CD4-positive, alpha-beta T cell (primary cell): ENCODE results near the gene KDM4B. TPM values are rescaled to one million over a fixed set of nuclear protein-coding genes. Genes with fewer than 3 reads are reported as not detected.

Experiments used
- ATAC-seq: fragments of 200-7000 bp; cut with Tn5 transposase; one replicate; pipeline ENCODE4 v1.10.0; 2022; ENCODE audit warnings: mild to moderate bottlenecking; ENCODE audit not compliant: poor library complexity
- CTCF ChIA-PET: fragments of 350-600 bp; sonication (Branson Sonifier 250); formaldehyde crosslinking; loops from one replicate; lab custom pipeline; 2021; ENCODE audit warnings: antibody characterized with exemption, inconsistent platforms; lab: Charles Lee
- POLR2A ChIA-PET: fragments of 350-600 bp; sonication (Branson Sonifier 250); formaldehyde crosslinking; loops from one replicate; lab custom pipeline; 2021; ENCODE audit warnings: antibody characterized with exemption, inconsistent platforms; lab: Charles Lee
- DNase-seq, 14 experiments: peaks; one replicate each; pipeline ENCODE4 v3.0.0-alpha.2; 2013 to 2020; ENCODE audit warnings: mixed read lengths in 2 of 14
- H3K27ac ChIP-seq, 2 donors: one replicate each; pipeline versions ENCODE4 v1.5.1 to v1.7.0; 2013; ENCODE audit warnings: low read length in 2 of 2, low read depth in 1 of 2, mild to moderate bottlenecking in 1 of 2
- H3K27me3 ChIP-seq, 2 experiments: 1 replicate in 1 of 2; 2 replicates in 1 of 2; pipeline versions ENCODE4 v1.6.1 to v1.7.0; 2013; ENCODE audit warnings: low read length in 2 of 2, control low read depth in 1 of 2, mild to moderate bottlenecking in 1 of 2, moderate library complexity in 1 of 2; ENCODE audit not compliant: insufficient read depth in 2 of 2, control insufficient read depth in 1 of 2
- H3K36me3 ChIP-seq: one replicate; pipeline ENCODE4 v1.6.1; 2013; ENCODE audit warnings: low read length, control low read depth; ENCODE audit not compliant: insufficient read depth
- H3K4me1 ChIP-seq: one replicate; pipeline ENCODE4 v1.6.1; 2013; ENCODE audit warnings: low read length, control low read depth; ENCODE audit not compliant: insufficient read depth
- H3K4me3 ChIP-seq: one replicate; pipeline ENCODE4 v1.5.1; 2013; ENCODE audit warnings: mild to moderate bottlenecking, low read length, moderate library complexity
- H3K9me3 ChIP-seq, 2 experiments: 1 replicate in 1 of 2; 2 replicates in 1 of 2; pipeline versions ENCODE4 v1.6.1 to v1.7.0; 2013; ENCODE audit warnings: low read length in 2 of 2, mild to moderate bottlenecking in 2 of 2, control low read depth in 1 of 2, moderate library complexity in 1 of 2; ENCODE audit not compliant: control insufficient read depth in 1 of 2, insufficient read depth in 1 of 2
- H3K27ac Mint-ChIP-seq: one replicate; pipeline ENCODE4 v1.8.0; 2020; ENCODE audit warnings: mixed read lengths
- H3K27me3 Mint-ChIP-seq: one replicate; pipeline ENCODE4 v1.8.0; 2021; ENCODE audit warnings: mixed read lengths
- H3K36me3 Mint-ChIP-seq: one replicate; pipeline ENCODE4 v1.8.0; 2021; ENCODE audit warnings: low read depth, mixed read lengths
- H3K4me1 Mint-ChIP-seq: one replicate; pipeline ENCODE4 v1.8.0; 2021; ENCODE audit warnings: low read depth, mixed read lengths
- H3K4me3 Mint-ChIP-seq: one replicate; pipeline ENCODE4 v1.8.0; 2020; ENCODE audit warnings: mild to moderate bottlenecking, mixed read lengths
- H3K9me3 Mint-ChIP-seq: one replicate; pipeline ENCODE4 v1.8.0; 2020; ENCODE audit warnings: mixed read lengths
- CTCF ChIP-seq: fragments of 200-600 bp; IDR thresholded peaks from one replicate; pipeline ENCODE4 v1.8.0; 2022; ENCODE audit warnings: antibody characterized with exemption, mild to moderate bottlenecking
- intact Hi-C, 2 experiments: fragments of 100-400 bp; cut with DNase I in 1 of 2; cut with micrococcal nuclease in 1 of 2; formaldehyde crosslinking; loops; one replicate each; pipeline versions ENCODE4 v1.15.1 to v1.9.0; 2023 to 2025; cut with DNase I, micrococcal nuclease
- total RNA-seq, 174 experiments: library from RNA in 2 of 174; stranded (reverse) in 2 of 174; gene quantifications; one replicate each; pipeline ENCODE4 v1.2.3 and lab custom pipeline; 2021 to 2026

The KDM4B gene
- total RNA-seq, 2 experiments from 2014 or later = 41.8 to 42.5 TPM

- ChIA-PET CTCF (interaction anchor here (1.6 kb wide), 1 partner anchor 8 kb away, joined by 3 read pairs; no protein-coding TSS in a partner anchor), POLR2A (no interaction called here)
- Mint-ChIP-seq H3K9me3 (no peaks in the 10 kb centered on the region), H3K27me3 (no peaks in the 10 kb centered on the region), H3K36me3 (no peaks in the 10 kb centered on the region), H3K4me3 (no peak overlapping the region), H3K27ac (no peak overlapping the region), H3K4me1 (no peaks in the 10 kb centered on the region)
- no peak for ATAC-seq
- peak in 1 of 14 experiments; percentile 6 for DNase-seq
- Histone ChIP-seq H3K4me1 (no peaks in the 10 kb centered on the region), H3K27me3 (no peaks in the 10 kb centered on the region), H3K4me3 (no peak overlapping the region), H3K9me3 (no peaks in the 10 kb centered on the region), H3K36me3 (peaks cover 11% of the 10 kb centered on the region), H3K27ac (no peak overlapping the region)
- no peak for TF ChIP-seq CTCF
- intact Hi-C loops = no loop called here
These were observed 54.2 kb downstream of the KDM4B start for GRCh38 chr19:5023128-5023571.

- H3K4me1 ChIP-seq = no peaks in the 10 kb centered on the region
- DNase-seq (peak in 1 of 14 experiments; percentile 5), ATAC-seq (no peak)
- POLR2A ChIA-PET = no interaction called here
- H3K36me3 ChIP-seq = peaks cover 4% of the 10 kb centered on the region
- H3K9me3 Mint-ChIP-seq = no peaks in the 10 kb centered on the region
- H3K4me3 Mint-ChIP-seq = no peak overlapping the region
- no peaks in the 10 kb centered on the region for H3K4me1 Mint-ChIP-seq
- H3K9me3 ChIP-seq = no peaks in the 10 kb centered on the region
- no peaks in the 10 kb centered on the region for H3K27me3 Mint-ChIP-seq
- no peak overlapping the region for H3K4me3 ChIP-seq
- TF ChIP-seq CTCF = no peak
- no peak overlapping the region for H3K27ac ChIP-seq
- intact Hi-C loops = no loop called here
- no peaks in the 10 kb centered on the region for H3K36me3 Mint-ChIP-seq
- no peak overlapping the region for H3K27ac Mint-ChIP-seq
- CTCF ChIA-PET = interaction anchor here (0.8 kb wide), 1 partner anchor 214 kb away, joined by 4 read pairs; no protein-coding TSS in a partner anchor
- no peaks in the 10 kb centered on the region for H3K27me3 ChIP-seq
These were observed 55.4 kb downstream of the KDM4B start for GRCh38 chr19:5024282-5024681.

GRCh38 chr19:5025027-5025426 is 56.1 kb downstream of the KDM4B start:
- CTCF ChIA-PET = no interaction called here
- H3K9me3 Mint-ChIP-seq = no peaks in the 10 kb centered on the region

More at GRCh38 chr19:5025027-5025426, 56.1 kb downstream of the KDM4B start:
- no peaks in the 10 kb centered on the region for H3K36me3 Mint-ChIP-seq
- no peaks in the 10 kb centered on the region for H3K27me3 ChIP-seq
- H3K27ac ChIP-seq = no peak overlapping the region
- H3K9me3 ChIP-seq = no peaks in the 10 kb centered on the region
- H3K4me1 Mint-ChIP-seq = no peaks in the 10 kb centered on the region
- DNase-seq = no peak
- peaks cover 3% of the 10 kb centered on the region for H3K4me1 ChIP-seq
- no peak overlapping the region for H3K27ac Mint-ChIP-seq
- peaks cover 4% of the 10 kb centered on the region for H3K36me3 ChIP-seq
- no peak for TF ChIP-seq CTCF
- no peak overlapping the region for H3K4me3 ChIP-seq
- no peak for ATAC-seq
- H3K27me3 Mint-ChIP-seq = no peaks in the 10 kb centered on the region
- intact Hi-C loops = no loop called here
- no peak overlapping the region for H3K4me3 Mint-ChIP-seq
- POLR2A ChIA-PET = interaction anchor here (0.6 kb wide), 1 partner anchor 252 kb away, joined by 4 read pairs; no protein-coding TSS in a partner anchor
